SK-N-MC (cell line): ENCODE data around the gene IQSEC1.

ENCODE experiments used
- EZH2 ChIP-seq: fragments of 200-600 bp; sonication (generic); IDR thresholded peaks from one replicate; pipeline ENCODE4 v1.6.1; 2017; ENCODE audit warnings: antibody characterized with exemption
- FOXP2 ChIP-seq: optimal IDR thresholded peaks from 2 replicates; pipeline ENCODE3; 2011; ENCODE audit warnings: mild to moderate bottlenecking, moderate library complexity; ENCODE audit not compliant: insufficient read depth; ENCODE audit errors: extremely low read length, control extremely low read depth
- POLR2AphosphoS5 ChIP-seq: IDR thresholded peaks from 2 replicates; pipeline ENCODE4 v1.6.1; 2012; ENCODE audit warnings: mild to moderate bottlenecking, low read depth, low read length, borderline replicate concordance

DNA sequence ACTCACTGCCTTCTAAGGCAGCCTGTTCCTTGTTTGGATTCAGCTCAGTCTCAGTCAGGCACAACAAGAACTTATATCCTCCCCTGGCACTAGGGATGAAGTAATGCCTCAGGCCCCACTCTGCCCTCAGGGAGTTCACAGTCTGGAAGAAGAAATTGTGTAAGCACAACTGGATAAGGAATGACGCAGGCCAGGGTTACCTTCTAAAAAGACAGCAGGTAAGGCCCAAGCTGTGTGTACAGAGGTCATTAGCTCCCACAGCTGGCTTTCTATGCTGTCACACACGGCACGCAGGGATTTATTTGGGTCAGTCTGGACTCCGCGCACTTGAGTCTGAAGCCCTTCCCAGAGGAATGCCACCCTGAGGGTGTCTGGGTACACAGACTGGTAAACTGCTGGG, 82.9 kb downstream of the IQSEC1 start:
- TF ChIP-seq EZH2, result no peak
- TF ChIP-seq POLR2AphosphoS5, result no peak
- TF ChIP-seq FOXP2, result no peak
